OCI-M2 (cell line): ENCODE data around the gene KRT9.
"Not testable (repeated sequence)": the region's sequence is repeated elsewhere in the genome, so short reads cannot be mapped to it uniquely, and the experiment has no call there.

Source experiments
- DNase-seq: peaks from one replicate; lab custom pipeline; 2025; ENCODE audit not compliant: unreplicated experiment; lab: John Stamatoyannopoulos, UW

The KRT9 gene

GRCh38 chr17:41571561-41572434 is at the start of gene KRT9:
KRT9 (minus strand) TSS chr17:41572059; CDS start chr17:41571992, 67 bp downstream.
- DNase-seq = no peak

- DNase-seq = not testable (repeated sequence)
These were observed 49.6 kb upstream of the KRT9 start for GRCh38 chr17:41621435-41621817.

GRCh38 chr17:41620583-41621434 is 49.0 kb upstream of the KRT9 start:
- DNase-seq = no peak

- not testable (repeated sequence) for DNase-seq
These were observed 48.2 kb upstream of the KRT9 start for GRCh38 chr17:41619927-41620582.

GRCh38 chr17:41619036-41619926 is 47.4 kb upstream of the KRT9 start:
- no peak for DNase-seq

- DNase-seq = no peak
These were observed 46.6 kb upstream of the KRT9 start for GRCh38 chr17:41618341-41619035.

GRCh38 chr17:41617698-41618097 is 45.8 kb upstream of the KRT9 start:
- no peak for DNase-seq

GRCh38 chr17:41617136-41617535 is 45.3 kb upstream of the KRT9 start:
- no peak for DNase-seq

- DNase-seq = not testable (repeated sequence)
These were observed 44.6 kb upstream of the KRT9 start for GRCh38 chr17:41616486-41616885.

- no peak for DNase-seq
These were observed 43.6 kb upstream of the KRT9 start for GRCh38 chr17:41615454-41615853.

- DNase-seq = not testable (repeated sequence)
These were observed 42.9 kb upstream of the KRT9 start for GRCh38 chr17:41614767-41615166.

GRCh38 chr17:41614098-41614497 is 42.2 kb upstream of the KRT9 start:
- no peak for DNase-seq

GRCh38 chr17:41613277-41614082 is 41.6 kb upstream of the KRT9 start:
- DNase-seq = no peak

GRCh38 chr17:41612376-41613160 is 40.7 kb upstream of the KRT9 start, which contains the start of gene KRT16:
KRT16 (minus strand) TSS chr17:41612767; CDS start chr17:41612688, 79 bp downstream.
- not testable (repeated sequence) for DNase-seq

- no peak for DNase-seq
These were observed 39.2 kb upstream of the KRT9 start for GRCh38 chr17:41610965-41611640.

GRCh38 chr17:41610061-41610517 is 38.2 kb upstream of the KRT9 start:
- DNase-seq = not testable (repeated sequence)

- DNase-seq = not testable (repeated sequence)
These were observed 35.1 kb upstream of the KRT9 start for GRCh38 chr17:41606930-41607329.
